ENCODE data around the gene ACOX3.
"Not testable (repeated sequence)": the region's sequence is repeated elsewhere in the genome, so short reads cannot be mapped to it uniquely, and the experiment has no call there.

ACOX3 gene

GRCh38 chr4:8370106-8370787 lies 70.3 kb downstream of the ACOX3 start:
- no peak for DNase-seq

GRCh38 chr4:8369426-8370105 lies 71.0 kb downstream of the ACOX3 start:
- no peak for DNase-seq

- DNase-seq, result no peak
Observed at GRCh38 chr4:8368998-8369397, 71.5 kb downstream of the ACOX3 start.

GRCh38 chr4:8368061-8368481 lies 72.5 kb downstream of the ACOX3 start:
- no peak for DNase-seq

GRCh38 chr4:8366601-8367000 lies 73.9 kb downstream of the ACOX3 start:
- no peak for DNase-seq

GRCh38 chr4:8365951-8366350 lies 74.6 kb downstream of the ACOX3 start:
- no peak for DNase-seq

GRCh38 chr4:8365353-8365752 lies 75.2 kb downstream of the ACOX3 start:
- no peak for DNase-seq

- no peak for DNase-seq
Observed at GRCh38 chr4:8364848-8365350, 75.6 kb downstream of the ACOX3 start.

- DNase-seq, result no peak
Observed at GRCh38 chr4:8364141-8364540, 76.4 kb downstream of the ACOX3 start.

GRCh38 chr4:8362483-8362882 lies 78.0 kb downstream of the ACOX3 start:
- no peak for DNase-seq

- no peak for DNase-seq
Observed at GRCh38 chr4:8359193-8359592, 81.3 kb downstream of the ACOX3 start.

- DNase-seq, result no peak
Observed at GRCh38 chr4:8356856-8357255, 83.7 kb downstream of the ACOX3 start.

GRCh38 chr4:8355864-8356565 lies 84.5 kb downstream of the ACOX3 start:
- no peak for DNase-seq

- DNase-seq, result no peak
Observed at GRCh38 chr4:8355306-8355705, 85.2 kb downstream of the ACOX3 start.

GRCh38 chr4:8353912-8354453 lies 86.5 kb downstream of the ACOX3 start:
- no peak for DNase-seq

GRCh38 chr4:8353158-8353669 lies 87.3 kb downstream of the ACOX3 start:
- no peak for DNase-seq

- DNase-seq, result no peak
Observed at GRCh38 chr4:8352368-8353157, 88.0 kb downstream of the ACOX3 start.

- DNase-seq, result no peak
Observed at GRCh38 chr4:8351931-8352367, 88.6 kb downstream of the ACOX3 start.

GRCh38 chr4:8350841-8351461 lies 89.6 kb downstream of the ACOX3 start:
- DNase-seq, result no peak

GRCh38 chr4:8350352-8350751 lies 90.2 kb downstream of the ACOX3 start:
- DNase-seq, result no peak

GRCh38 chr4:8349664-8350236 lies 90.8 kb downstream of the ACOX3 start:
- no peak for DNase-seq

- DNase-seq, result not testable (repeated sequence)
Observed at GRCh38 chr4:8349236-8349635, 91.3 kb downstream of the ACOX3 start.

Measured in CD4-positive, alpha-beta T cell treated with Interleukin-17A for 1 hour (primary cell).